Stimulated activated CD8-positive, alpha-beta memory T cell treated with anti-CD3 and anti-CD28 coated beads, Interleukin-7, amount 100 ng/mL, for 48 hours (primary cell): ENCODE measurements around the gene EHMT1.

ENCODE experiments used
- DNase-seq, 2 donors: peaks; one replicate each; pipeline ENCODE4 v3.0.0-alpha.2; 2020; ENCODE audit warnings: low read depth in 1 of 2; ENCODE audit errors: extremely low read depth in 1 of 2

EHMT1 gene

DNA sequence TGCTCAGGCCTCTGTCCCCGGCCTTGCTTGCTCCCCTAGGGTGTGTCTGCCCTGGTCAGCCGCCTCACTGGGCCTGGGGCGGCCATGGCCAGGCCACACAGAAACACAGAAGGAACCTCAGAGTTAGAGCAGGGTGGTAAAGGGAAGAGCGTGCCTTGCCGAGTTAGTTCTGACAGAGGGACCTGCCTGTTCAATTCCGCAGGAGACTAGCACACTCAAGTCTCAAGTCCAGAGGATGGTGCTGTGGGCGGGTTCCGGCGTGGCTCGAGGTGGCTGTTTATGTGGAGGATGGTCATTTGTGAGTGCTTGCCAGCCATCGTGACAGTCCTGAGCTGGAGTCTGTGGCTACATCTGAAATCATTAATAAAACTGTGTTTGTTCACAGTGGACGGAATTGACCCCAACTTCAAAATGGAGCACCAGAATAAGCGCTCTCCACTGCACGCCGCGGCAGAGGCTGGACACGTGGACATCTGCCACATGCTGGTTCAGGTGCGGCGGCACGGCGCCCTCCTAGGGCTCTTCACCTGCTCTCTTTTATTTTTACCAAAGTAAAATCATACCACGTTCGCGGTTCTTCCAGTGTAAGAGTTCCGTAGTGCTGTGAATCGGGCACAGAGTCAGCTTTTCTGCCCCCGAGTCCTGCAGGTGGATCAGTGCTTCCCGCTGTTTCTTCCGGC lies 163.2 kb downstream of the EHMT1 start:
- no peak for DNase-seq

DNA sequence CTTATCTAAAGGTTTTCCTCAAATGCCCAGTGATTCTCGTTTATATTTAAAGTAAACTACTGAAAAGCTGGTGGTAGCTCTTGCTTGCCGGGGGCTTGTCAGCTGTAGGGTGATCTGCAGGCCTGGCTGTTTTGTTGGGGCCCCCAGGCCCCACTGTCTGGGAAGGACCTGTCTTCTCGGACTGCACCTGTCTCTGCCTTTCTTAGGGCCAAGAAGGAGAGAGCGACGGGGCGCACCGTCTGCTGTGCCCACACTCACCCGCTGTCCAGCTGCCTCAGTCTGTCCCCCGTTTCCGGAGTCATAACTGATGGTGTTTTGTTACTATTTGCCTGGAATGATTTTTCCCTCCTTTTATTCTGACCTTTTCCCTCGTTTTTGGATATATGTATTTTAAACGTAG lies 164.7 kb downstream of the EHMT1 start:
- no peak for DNase-seq

DNA sequence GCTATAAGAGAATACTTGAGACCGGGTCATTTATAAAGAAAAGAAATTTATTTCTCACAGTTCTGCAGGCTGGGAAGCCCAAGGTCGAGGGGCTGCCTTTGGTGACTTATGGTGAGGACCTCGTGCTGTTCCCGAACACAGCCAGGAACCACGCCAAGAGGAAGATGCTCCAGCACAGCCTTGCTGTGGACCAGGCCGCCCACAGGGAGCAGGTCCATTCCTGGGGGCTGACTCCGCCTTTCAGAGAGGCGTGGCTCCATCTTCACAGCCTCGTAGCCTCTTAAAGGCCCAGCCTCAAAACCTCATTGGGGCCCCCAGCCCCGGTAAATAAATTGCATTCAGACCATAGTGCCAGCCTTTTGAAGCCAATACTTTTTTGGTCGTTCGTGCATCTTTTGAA lies 165.2 kb downstream of the EHMT1 start:
- DNase-seq: no peak

DNA sequence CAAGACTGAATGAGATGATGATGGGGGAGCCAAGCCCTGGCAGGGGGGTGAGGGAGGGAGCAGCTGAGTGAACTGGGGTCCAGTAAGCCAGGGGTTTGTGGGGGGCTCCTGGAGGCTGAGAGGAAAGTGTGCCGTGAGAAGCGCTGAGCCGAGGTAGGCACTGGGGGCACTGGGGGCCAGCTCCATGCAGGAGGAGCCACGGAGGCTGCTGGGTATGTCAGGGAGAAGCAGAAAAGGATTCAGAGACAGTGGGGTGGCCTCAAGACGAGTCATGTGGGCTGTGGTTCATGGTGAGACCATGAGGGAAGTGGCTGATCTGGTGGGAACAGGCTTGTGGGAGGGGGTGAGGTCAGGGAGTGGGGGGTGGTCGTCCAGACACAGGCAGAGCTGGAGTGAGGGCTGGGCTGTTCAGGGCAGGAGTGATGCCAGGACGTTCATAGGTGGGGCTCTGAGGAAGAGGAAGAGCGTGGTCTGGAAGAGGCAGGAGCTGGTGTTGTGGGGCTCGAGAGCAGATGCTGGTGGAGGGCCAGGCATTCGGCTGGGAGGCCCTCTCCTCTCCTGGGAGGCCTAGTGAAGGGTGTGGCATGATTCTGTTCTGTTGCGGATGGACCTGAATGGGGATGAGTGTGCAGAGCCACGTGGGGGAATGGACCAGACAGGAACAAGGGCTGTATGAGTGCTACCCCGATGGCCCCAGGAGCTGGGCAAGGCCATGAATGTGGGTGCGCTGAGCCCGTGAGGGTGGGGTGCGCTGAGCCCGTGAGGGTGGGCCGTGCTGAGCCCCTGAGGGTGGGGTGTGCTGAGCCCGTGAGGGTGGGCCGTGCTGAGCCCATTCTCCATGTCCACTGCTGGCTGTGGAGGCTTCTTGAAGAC lies 166.1 kb downstream of the EHMT1 start:
- DNase-seq: no peak

DNA sequence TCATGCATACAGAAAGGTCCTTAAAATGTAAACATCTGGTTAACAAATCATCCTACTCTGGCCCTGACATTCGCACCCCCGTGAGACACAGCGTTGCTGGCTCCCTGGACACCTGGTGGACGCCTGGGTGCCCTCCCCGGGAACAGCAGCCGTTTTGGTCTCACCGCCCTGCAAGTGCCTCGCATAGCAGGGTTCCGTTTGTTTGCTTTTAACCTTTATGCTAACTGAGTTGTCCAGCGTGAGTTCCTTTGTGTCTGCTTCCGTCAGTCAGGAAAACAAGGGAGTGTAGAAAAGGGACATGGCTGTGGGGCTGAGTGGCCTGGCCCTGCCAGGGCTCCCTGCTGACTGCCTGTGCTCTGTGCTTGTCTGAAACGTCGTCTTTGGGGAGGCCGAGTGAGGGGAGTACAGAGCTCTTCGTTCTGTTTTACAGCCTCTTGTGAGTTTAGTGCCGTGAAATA lies 166.9 kb downstream of the EHMT1 start:
- no peak for DNase-seq

DNA sequence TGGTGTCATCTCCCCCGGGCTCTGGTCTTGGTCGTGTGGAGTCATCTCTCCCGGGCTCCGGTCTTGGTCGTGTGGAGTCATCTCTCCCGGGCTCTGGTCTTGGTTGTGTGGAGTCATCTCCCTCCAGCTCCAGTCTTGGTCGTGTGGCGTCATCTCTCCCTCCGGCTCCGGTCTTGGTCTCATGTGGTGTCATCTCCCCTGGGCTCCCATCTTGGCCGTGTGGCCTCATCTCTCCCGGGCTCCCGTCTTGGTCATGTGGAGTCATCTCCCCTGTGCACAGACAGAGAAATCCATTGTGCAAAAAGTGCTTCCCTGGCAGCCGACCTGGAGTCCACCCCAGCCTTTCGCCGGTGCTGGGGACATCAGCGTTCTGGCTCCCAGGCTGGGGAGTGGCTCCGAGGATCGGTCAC lies 167.7 kb downstream of the EHMT1 start:
- no peak for DNase-seq

DNA sequence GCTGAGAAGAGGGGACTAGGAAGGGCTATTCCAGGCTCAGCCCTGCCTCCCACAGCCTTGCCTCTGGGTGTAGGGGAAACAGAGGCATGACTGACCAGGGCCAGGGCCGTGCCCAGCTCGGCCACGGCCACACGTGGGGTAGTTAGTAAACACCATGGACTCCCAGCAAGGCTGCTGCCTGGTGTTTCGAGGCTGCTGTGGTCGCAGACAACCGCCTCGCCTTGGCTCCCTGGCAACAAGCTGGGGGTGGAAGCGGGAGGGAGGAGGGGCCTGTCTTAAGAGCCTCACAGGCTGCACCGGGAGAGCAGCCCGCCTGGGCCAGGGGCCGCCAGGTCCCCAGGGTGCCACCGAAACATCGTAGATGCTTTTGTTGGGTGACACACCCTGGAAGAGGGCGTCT lies 168.6 kb downstream of the EHMT1 start:
- no peak for DNase-seq

DNA sequence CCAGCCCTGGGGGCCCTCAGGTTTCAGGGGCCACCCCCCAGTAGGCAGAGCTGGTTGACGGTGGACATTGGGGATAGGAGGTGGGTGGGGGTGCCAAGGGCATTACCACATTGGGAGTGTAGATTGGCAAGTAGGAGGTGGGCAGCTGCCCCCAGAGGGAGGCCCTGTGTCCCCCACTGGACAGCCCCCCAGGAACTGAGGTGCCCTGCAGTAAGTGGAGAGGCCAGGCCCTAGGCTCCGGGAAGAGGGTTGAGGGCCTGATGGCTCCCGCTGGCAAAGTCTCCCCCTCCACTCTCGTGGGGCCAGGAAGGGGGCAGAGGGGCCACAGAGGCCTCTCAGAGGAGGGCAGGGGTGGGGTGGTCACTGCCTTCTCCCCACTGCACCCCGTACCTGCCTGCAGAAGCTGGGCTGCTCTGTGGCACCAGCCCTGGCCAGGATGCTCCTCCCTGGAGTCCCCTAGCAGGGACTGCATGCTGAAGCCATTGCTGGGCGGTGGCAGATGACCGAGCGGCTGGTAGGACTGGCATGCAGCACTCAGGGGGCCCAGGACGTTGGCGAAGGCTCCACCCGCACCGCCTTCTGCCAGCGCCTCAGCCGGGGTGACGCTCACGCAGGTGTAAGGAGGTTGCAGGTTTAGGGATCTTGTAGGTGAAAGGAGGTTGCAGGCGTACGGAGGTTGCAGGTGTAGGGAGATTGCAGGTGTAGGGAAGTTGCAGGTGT lies 169.1 kb downstream of the EHMT1 start:
- DNase-seq: no peak

DNA sequence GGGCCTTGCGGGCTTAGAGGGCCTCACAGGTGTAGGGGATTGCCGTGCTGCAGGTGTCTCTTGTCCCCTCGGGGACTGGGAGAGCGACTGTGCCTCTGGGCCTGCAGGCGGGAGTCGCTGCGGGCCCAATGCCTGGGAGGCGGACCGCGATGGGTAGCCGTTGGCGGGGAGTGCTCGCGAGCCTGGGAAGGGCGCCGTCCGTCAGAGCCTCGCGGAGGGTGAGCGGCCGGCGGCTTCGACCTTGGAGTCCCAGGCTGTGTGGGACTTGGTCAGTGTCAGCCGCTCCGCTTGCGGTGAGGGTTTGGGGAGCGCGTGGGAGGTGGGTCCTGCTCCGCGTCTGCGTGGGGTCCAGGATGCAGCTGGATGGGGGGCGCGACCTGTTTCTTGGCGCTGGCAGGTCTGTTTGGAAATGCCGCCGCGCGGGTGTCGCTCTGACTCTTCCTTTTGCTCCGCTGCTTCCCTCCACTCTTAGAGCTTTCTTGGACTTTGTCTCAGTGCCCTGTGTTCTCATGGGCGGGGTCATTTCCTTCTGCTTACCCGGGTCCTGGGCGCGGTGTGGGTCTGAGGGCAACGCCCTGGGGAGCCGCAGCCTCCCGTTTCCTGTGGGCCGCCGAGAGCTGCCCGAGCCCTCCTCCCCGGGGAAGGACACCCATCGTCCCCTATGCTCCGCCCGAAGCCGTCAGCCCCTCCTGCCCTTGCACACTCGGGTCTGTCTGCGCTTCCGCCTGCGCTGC lies 169.9 kb downstream of the EHMT1 start:
- DNase-seq: no peak

DNA sequence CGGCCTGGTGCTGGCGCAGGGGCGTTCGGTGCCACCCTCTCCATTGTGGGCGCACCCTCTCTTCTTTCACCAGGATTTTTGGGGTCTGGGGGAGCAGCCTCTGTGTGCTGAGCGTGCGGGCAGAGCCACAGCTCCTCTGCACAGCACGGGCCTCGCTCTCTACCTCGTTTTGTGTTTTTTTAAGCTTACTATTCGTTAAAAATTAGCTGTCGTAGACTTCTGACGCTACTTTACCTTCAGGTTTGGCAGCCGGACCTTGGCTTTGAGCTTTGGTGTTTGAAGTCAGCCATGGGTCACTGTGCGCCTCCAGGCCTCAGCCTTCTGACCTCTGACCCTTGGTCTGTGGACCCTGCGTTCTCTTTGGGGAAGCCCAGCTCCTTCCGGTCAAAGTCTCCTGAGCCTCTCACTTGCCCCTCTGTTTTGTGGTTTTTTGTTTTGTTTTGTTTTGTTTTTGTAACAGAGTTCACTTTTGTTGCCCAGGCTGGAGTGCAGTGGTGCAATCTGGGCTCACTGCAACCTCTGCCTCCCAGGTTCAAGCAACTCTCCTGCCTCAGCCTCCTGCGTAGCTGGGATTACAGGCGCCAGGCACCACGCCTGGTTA lies 170.6 kb downstream of the EHMT1 start:
- DNase-seq: no peak

DNA sequence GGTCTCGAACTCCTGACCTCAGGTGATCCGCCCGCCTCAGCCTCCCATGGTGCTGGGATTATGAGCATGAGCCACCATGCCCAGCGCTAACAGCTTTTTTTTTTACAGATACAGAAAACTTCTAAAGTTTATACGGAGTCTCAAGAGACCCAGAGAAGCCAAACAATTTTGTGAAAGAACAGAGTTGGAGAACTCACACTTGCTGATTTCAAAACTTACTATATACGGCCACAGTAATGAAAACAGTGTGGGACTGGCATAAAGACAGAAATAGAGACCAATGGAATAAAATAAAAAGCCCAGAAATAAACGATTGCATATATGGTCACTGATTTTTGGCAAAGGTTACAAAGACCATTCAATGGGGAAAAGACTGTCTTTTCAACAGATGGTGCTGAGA lies 173.1 kb downstream of the EHMT1 start:
- no peak for DNase-seq

DNA sequence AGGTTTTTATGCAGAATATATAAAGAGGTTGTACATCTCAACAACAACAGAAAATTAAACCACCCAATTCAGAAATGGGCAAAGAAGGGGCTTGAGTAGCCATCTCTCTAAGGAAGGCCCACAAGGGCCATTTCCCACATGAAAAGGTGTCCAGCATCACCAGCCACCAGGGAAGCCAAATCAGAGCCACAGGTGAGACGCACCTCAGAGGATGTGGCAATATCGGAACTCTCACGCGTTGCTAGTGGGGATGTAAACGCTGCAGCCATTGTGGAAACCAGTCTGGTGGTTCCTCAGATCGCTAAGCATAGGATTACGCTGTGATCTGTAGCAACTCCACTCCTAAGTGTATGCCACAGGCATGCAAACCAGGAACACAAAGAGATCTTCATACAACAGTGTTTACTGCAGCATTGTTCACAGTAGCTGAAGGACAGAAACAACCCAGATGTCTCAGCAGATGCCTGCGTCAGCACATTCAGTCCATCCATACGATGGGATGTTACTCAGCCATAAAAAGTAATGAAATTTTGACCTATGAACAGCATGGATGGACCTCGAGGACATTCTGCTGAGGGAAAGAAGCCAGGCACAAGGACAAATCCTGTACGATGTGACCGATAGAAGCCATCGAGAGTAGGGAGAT lies 174.5 kb downstream of the EHMT1 start:
- no peak for DNase-seq

DNA sequence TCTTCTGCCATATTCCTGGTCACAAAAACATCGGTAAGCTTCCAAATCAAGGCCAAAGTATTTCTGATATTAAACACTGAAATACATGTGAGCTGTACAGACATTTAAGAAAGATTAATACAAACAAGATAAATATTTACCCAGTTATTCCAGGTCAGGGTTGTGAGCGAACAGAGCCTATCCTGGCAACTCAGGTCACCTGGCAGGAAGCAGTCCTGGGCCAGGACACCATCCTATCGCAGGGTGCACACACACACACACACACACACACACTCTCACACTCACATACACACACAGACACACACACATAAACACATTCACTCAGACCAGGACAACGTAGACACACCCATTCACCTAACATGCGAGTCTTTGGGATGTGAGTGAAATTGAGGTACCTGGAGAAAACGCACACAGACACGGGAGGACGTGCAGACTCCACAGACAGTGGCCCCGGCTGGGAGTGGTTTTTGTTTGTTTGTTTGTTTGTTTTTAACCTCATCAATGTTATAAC lies 176.4 kb downstream of the EHMT1 start:
- no peak for DNase-seq

DNA sequence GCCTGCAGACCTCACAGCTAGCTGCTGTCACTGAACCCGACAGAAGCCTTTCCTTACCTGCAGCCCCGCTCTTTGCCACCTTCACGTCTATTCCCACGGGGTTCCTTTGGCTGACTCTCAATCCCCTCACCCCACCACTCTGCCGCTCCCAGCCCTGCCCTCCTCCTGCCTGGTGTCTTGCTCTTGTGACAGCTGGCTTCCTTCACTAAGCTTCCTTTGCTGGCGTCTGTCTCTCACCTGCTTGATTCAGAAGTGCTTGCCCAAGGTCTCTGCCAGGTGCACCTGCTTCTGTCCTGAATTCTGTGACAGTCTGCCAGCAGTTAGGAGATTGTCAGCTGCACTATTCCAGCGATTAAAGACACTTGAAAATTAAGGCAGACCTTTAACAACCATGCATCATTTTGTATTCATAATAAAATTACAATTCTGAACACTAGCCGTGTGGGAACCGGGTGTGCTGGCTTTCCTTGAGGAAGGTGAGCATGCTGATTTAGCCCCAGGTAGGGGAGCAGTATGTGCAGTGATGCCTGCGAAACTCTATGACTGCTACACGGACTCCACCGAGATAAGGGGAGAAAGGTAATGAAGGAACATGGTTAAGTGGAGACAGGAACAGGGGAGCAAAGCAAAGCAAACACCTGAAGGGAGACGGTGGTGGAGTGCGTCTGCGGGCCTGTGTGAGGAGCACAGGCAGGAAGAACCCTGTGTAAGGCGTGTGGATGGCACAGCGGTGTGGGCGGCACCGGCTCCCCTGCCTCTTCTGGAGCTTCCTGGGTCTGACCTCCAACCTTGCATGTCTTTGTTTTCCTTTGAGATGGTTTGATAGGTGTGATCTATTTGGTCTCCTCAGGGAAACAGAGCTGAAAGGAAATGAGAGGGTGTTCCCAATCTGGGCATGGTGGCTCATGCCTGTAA lies 178.7 kb downstream of the EHMT1 start:
- no peak for DNase-seq

DNA sequence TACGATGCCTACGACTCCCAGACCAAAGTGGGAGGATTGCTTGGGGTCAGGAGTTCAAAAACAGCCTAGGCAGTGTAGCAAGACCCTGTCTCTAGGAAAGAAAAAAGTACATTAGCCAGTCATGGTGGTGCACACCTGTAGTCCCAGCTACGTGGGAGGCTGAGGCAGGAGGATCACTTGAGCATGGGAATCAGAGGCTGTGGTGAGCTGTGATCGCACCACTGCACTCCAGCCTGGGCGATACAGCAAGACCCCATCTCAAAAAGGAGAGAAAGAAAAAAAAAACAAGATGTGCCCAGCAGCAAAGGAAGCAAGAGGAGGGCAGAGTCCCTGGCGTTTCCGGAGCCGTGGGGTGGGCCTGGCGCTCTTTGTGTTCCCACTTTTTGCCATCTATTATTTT lies 179.3 kb downstream of the EHMT1 start:
- DNase-seq: no peak

DNA sequence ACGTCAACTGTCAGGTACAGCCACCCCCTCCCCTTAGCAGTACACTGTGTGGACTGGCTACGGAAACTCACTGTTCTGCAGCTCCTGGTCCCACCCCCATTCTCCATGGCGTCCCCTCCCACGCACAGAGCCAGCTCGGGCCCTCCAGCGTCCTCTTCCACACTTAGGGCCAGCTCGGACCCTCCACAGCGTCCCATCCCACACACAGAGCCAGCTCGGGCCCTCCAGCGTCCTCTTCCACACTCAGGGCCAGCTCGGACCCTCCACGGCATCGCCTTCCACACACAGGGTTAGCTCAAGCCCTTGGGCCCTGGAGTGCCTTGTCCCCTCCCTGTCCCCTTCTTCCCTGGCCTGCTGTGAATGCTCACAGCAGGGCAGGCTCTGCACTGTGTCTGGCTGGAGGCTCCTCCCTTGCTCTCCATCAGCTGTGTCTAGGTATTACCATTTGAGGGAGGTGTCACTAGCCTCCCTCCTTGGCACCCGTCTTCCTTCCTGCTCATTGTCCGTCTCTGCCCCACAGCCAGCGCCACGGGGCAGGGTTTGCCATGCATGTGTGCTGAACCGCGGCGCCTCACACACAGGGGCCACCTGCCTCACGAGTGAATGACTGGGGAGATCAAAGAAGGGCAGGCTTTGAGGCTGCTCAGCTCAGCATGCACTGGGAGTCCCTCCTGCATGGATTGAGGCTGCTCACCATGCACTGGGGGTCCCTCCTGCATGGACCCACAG lies 180.3 kb downstream of the EHMT1 start:
- no peak for DNase-seq

DNA sequence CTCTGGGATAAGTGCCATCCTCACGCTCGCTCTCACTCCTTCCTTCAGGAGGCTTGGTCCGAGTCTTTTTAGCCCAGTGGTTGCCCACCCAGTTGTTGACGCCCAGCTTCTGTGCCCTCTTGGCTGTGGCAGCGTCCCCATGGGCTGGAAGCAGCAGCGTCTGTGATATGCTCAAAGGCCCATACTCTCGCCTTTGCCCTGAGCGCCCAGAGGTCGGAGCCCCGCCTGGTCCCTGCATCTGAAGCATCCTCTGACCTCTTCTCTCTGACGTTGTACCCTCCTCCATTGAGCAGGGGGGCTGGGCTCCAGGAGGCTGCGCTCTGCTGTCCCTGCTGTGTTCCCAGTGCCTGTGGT lies 180.8 kb downstream of the EHMT1 start:
- DNase-seq: no peak
